ENCODE measurements around the gene TMEM259.

Gene TMEM259

GRCh38 chr19:1038978-1039645, 18.2 kb upstream of the TMEM259 start:
- Histone ChIP-seq H3K36me3 (ENCODE audit: low read length) (peaks cover 6% of the 10 kb centered on the region), H3K9me2 (replicated peaks; ENCODE audit: insufficient read depth, low read length) (no peaks in the 10 kb centered on the region), H3K9ac (ENCODE audit: low read length) (peak overlapping the region; percentile 82), H2AFZ (ENCODE audit: low read depth, low read length, severe bottlenecking) (no peak overlapping the region), H3F3A (ENCODE audit: insufficient read depth) (peaks cover 36% of the 10 kb centered on the region), H4K20me1 (ENCODE audit: low read depth, low read length) (no peaks in the 10 kb centered on the region), H3K79me2 (ENCODE audit: insufficient read depth, low read length) (peaks cover 13% of the 10 kb centered on the region), H3K27ac (ENCODE audit: low read depth, low read length) (peak overlapping the region; percentile 95), H3K27me3 (ENCODE audit: low read length) (no peaks in the 10 kb centered on the region), H3K4me2 (ENCODE audit: low read depth, low read length, poor library complexity, severe bottlenecking) (peak overlapping the region; percentile 54), H3K9me3 (ENCODE audit: insufficient read depth, low read length) (no peaks in the 10 kb centered on the region), H3K4me3 (ENCODE audit: insufficient read depth, low read length, poor library complexity, severe bottlenecking) (peak overlapping the region; percentile 20)
- no peak for TF ChIP-seq EZH2phosphoT487 (conservative IDR thresholded peaks at IDR 0.05; ENCODE audit: low read length)
- no peak for TF ChIP-seq CTCF (IDR thresholded peaks at IDR 0.05; ENCODE audit: insufficient read depth, low read length, poor library complexity, severe bottlenecking)

DNA sequence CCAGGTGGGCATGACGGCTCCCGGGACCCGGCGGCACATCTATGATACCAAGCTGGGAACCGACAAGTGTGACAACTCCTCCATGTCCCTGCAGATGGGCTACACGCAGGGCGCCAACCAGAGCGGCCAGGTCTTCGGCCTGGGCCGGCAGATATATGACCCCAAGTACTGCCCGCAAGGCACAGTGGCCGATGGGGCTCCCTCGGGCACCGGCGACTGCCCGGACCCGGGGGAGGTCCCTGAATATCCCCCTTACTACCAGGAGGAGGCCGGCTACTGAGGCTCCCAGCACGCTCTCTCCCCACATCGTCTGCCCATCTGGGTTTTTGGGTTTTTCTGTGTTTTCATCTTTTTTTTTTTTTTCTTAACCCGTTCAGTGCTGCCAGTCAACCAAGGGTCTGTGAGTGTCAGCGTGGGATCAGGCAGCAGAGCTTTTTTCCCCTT, 16.7 kb upstream of the TMEM259 start:
- no peak overlapping the region for H3K4me3 ChIP-seq (ENCODE audit: insufficient read depth, low read length, poor library complexity, severe bottlenecking)
- no peaks in the 10 kb centered on the region for H3K27me3 ChIP-seq (ENCODE audit: low read length)
- H3K4me2 ChIP-seq (ENCODE audit: low read depth, low read length, poor library complexity, severe bottlenecking), result peak overlapping the region; percentile 54
- H3K27ac ChIP-seq (ENCODE audit: low read depth, low read length), result peak overlapping the region; percentile 95
- H3K36me3 ChIP-seq (ENCODE audit: low read length), result peaks cover 6% of the 10 kb centered on the region
- H3K9me2 ChIP-seq (replicated peaks; ENCODE audit: insufficient read depth, low read length), result no peaks in the 10 kb centered on the region
- TF ChIP-seq CTCF (IDR thresholded peaks at IDR 0.05; ENCODE audit: insufficient read depth, low read length, poor library complexity, severe bottlenecking) (no peak), EZH2phosphoT487 (conservative IDR thresholded peaks at IDR 0.05; ENCODE audit: low read length) (no peak)
- no peak overlapping the region for H2AFZ ChIP-seq (ENCODE audit: low read depth, low read length, severe bottlenecking)
- H3K9me3 ChIP-seq (ENCODE audit: insufficient read depth, low read length), result no peaks in the 10 kb centered on the region
- H3F3A ChIP-seq (ENCODE audit: insufficient read depth), result peaks cover 36% of the 10 kb centered on the region
- peaks cover 13% of the 10 kb centered on the region for H3K79me2 ChIP-seq (ENCODE audit: insufficient read depth, low read length)
- peak overlapping the region; percentile 34 for H3K9ac ChIP-seq (ENCODE audit: low read length)
- no peaks in the 10 kb centered on the region for H4K20me1 ChIP-seq (ENCODE audit: low read depth, low read length)

DNA sequence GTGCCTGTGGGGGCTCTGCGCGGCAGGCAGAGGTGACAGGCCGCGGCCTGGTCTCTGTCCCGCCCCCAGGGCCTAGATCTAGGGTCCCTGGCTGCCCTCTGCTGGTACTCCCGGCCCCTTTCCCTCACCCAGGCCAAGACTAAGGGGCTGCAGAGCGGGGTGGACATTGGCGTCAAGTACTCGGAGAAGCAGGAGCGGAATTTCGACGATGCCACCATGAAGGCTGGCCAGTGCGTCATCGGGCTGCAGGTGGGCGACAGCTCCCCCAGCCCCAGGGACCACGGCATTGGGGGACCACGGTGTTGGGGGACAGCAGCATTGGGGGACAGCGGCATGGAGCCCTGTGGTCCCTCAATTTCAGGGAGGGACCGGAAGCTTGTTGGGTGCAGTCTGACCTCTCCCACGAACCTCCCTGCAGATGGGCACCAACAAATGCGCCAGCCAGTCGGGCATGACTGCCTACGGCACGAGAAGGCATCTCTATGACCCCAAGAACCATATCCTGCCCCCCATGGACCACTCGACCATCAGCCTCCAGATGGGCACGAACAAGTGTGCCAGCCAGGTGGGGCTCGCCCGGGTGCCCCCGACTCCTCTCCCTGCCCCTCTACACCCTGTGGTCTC, 15.2 kb upstream of the TMEM259 start:
- no peaks in the 10 kb centered on the region for H4K20me1 ChIP-seq (ENCODE audit: low read depth, low read length)
- TF ChIP-seq EZH2phosphoT487 (conservative IDR thresholded peaks at IDR 0.05; ENCODE audit: low read length) (no peak), CTCF (IDR thresholded peaks at IDR 0.05; ENCODE audit: insufficient read depth, low read length, poor library complexity, severe bottlenecking) (no peak)
- no peaks in the 10 kb centered on the region for H3K9me3 ChIP-seq (ENCODE audit: insufficient read depth, low read length)
- peak overlapping the region; percentile 68 for H3K27ac ChIP-seq (ENCODE audit: low read depth, low read length)
- peaks cover 36% of the 10 kb centered on the region for H3F3A ChIP-seq (ENCODE audit: insufficient read depth)
- H3K9ac ChIP-seq (ENCODE audit: low read length), result no peak overlapping the region
- no peak overlapping the region for H3K4me3 ChIP-seq (ENCODE audit: insufficient read depth, low read length, poor library complexity, severe bottlenecking)
- no peak overlapping the region for H3K4me2 ChIP-seq (ENCODE audit: low read depth, low read length, poor library complexity, severe bottlenecking)
- H2AFZ ChIP-seq (ENCODE audit: low read depth, low read length, severe bottlenecking), result no peak overlapping the region
- no peaks in the 10 kb centered on the region for H3K9me2 ChIP-seq (replicated peaks; ENCODE audit: insufficient read depth, low read length)
- H3K79me2 ChIP-seq (ENCODE audit: insufficient read depth, low read length), result peaks cover 8% of the 10 kb centered on the region
- H3K36me3 ChIP-seq (ENCODE audit: low read length), result peaks cover 6% of the 10 kb centered on the region
- no peaks in the 10 kb centered on the region for H3K27me3 ChIP-seq (ENCODE audit: low read length)
